Activated CD4-positive, alpha-beta T cell treated with anti-CD3 and anti-CD28 coated beads for 24 hours (primary cell): ENCODE results near the gene PSMB2.
"Not testable (repeated sequence)": the region's sequence is repeated elsewhere in the genome, so short reads cannot be mapped to it uniquely, and the experiment has no call there.

Source experiments
- DNase-seq, 2 donors: peaks; one replicate each; pipeline ENCODE4 v3.0.0-alpha.2; 2020; ENCODE audit warnings: low read depth in 2 of 2

Gene PSMB2

GRCh38 chr1:35592991-35593769, 48.1 kb downstream of the PSMB2 start:
- DNase-seq = no peak

GRCh38 chr1:35591211-35591610, 50.1 kb downstream of the PSMB2 start:
- no peak for DNase-seq

GRCh38 chr1:35590476-35591040, 50.8 kb downstream of the PSMB2 start:
- DNase-seq = no peak

- DNase-seq = no peak
Measured at GRCh38 chr1:35589516-35590427, 51.6 kb downstream of the PSMB2 start.

- no peak for DNase-seq
Measured at GRCh38 chr1:35588197-35588910, 53.0 kb downstream of the PSMB2 start.

GRCh38 chr1:35587736-35588135, 53.6 kb downstream of the PSMB2 start:
- no peak for DNase-seq

GRCh38 chr1:35586808-35587207, 54.5 kb downstream of the PSMB2 start:
- no peak for DNase-seq

GRCh38 chr1:35585805-35586204, 55.5 kb downstream of the PSMB2 start:
- not testable (repeated sequence) for DNase-seq

- DNase-seq = no peak
Measured at GRCh38 chr1:35585281-35585680, 56.0 kb downstream of the PSMB2 start.

GRCh38 chr1:35581621-35582020, 59.7 kb downstream of the PSMB2 start:
- DNase-seq = not testable (repeated sequence)

GRCh38 chr1:35580949-35581388, 60.4 kb downstream of the PSMB2 start:
- DNase-seq = no peak

GRCh38 chr1:35577071-35577998, 64.0 kb downstream of the PSMB2 start:
- DNase-seq = no peak

- not testable (repeated sequence) for DNase-seq
Measured at GRCh38 chr1:35576766-35577070, 64.6 kb downstream of the PSMB2 start.

GRCh38 chr1:35576061-35576765, 65.1 kb downstream of the PSMB2 start:
- no peak for DNase-seq

GRCh38 chr1:35575416-35575958, 65.8 kb downstream of the PSMB2 start:
- no peak for DNase-seq

- DNase-seq = no peak
Measured at GRCh38 chr1:35574655-35575415, 66.5 kb downstream of the PSMB2 start.

- no peak for DNase-seq
Measured at GRCh38 chr1:35574125-35574654, 67.1 kb downstream of the PSMB2 start.

GRCh38 chr1:35573198-35574124, 67.9 kb downstream of the PSMB2 start, which contains the start of gene TFAP2E:
Gene TFAP2E (plus strand): TSS chr1:35573314. CDS start chr1:35573578, 264 bp downstream.
- DNase-seq = no peak
